K562 (cell line): ENCODE data around the gene TXNDC9. TPM values are rescaled to one million over a fixed set of nuclear protein-coding genes. Genes with fewer than 3 reads are reported as not detected.
A peak's percentile ranks its signal among the peaks of the same experiment; 100 is the strongest.

Experiments used
- CHAMP1 ChIP-seq: fragments of 450-650 bp; IDR thresholded peaks from 2 replicates; pipeline ENCODE4 v1.6.1; 2016; ENCODE audit warnings: mild to moderate bottlenecking
- MIER1 ChIP-seq: fragments of 450-650 bp; IDR thresholded peaks from 2 replicates; pipeline ENCODE4 v1.6.1; 2016; ENCODE audit warnings: antibody characterized with exemption, mild to moderate bottlenecking, low read depth
- RBM25 ChIP-seq: fragments of 200-400 bp; formaldehyde crosslinking; IDR thresholded peaks from 2 replicates; pipeline ENCODE4 v1.6.1; 2018; ENCODE audit warnings: low read length, low read depth, moderate library complexity; ENCODE audit not compliant: severe bottlenecking
- SAFB2 ChIP-seq: fragments of 200-400 bp; formaldehyde crosslinking; IDR thresholded peaks from 2 replicates; pipeline ENCODE4 v1.6.1; 2018; ENCODE audit warnings: borderline replicate concordance, low read length, low read depth, moderate library complexity; ENCODE audit not compliant: severe bottlenecking
- TAF7 ChIP-seq: fragments of 450-650 bp; IDR thresholded peaks from 2 replicates; pipeline ENCODE4 v1.6.1; 2016; ENCODE audit warnings: missing genetic modification characterization, missing compliant biosample characterization
- TARDBP ChIP-seq: fragments of 450-650 bp; IDR thresholded peaks from 2 replicates; pipeline ENCODE4 v1.6.1; 2016
- ZBTB43 ChIP-seq: sonication (generic); formaldehyde crosslinking; IDR thresholded peaks from 2 replicates; pipeline ENCODE4 v1.8.0; 2023; ENCODE audit warnings: mild to moderate bottlenecking, missing genetic modification reagents
- ZBTB49 ChIP-seq: sonication (generic); formaldehyde crosslinking; IDR thresholded peaks from 2 replicates; pipeline ENCODE4 v1.8.0; 2022; ENCODE audit warnings: missing genetic modification reagents, mild to moderate bottlenecking, borderline replicate concordance
- ZNF133 ChIP-seq: fragments of 250-450 bp; sonication (Bioruptor Pico); IDR thresholded peaks from 2 replicates; pipeline ENCODE4 v1.4.0; 2020; ENCODE audit warnings: mild to moderate bottlenecking
- ZNF134 ChIP-seq: fragments of 250-450 bp; sonication (Bioruptor Pico); conservative IDR thresholded peaks from 2 replicates; pipeline ENCODE4 v1.4.0; 2020
- ZNF785 ChIP-seq: fragments of 250-450 bp; sonication (Bioruptor Pico); IDR thresholded peaks from 2 replicates; pipeline ENCODE4 v1.4.0; 2020; ENCODE audit warnings: mild to moderate bottlenecking
- polyA plus RNA-seq, 8 experiments: library from polyadenylated mRNA; depleted of rRNA in 4 of 8; stranded (reverse) in 5 of 8; unstranded in 3 of 8; fragments of >200 nt; fragmentation: Nextera tagmentation in 2 of 8; fragmentation: Illumina TruSeq in 1 of 8; extraction: Ambion mirVana in 2 of 8; extraction: Trizol in 1 of 8; gene quantifications; 2 replicates each; pipeline versions ENCODE4 v1.2.1 to v1.2.3, GENCODE V29; 2011 to 2014; ENCODE audit warnings: inconsistent platforms in 1 of 8, missing spikeins in 1 of 8
- total RNA-seq, 7 experiments: library from RNA; depleted of rRNA in 6 of 7; stranded (reverse); fragments of >200 nt in 6 of 7; fragmentation: Illumina TruSeq in 2 of 7; extraction: Trizol in 2 of 7; gene quantifications; 2 replicates each; pipeline versions ENCODE4 v1.2.1 to v1.2.3, GENCODE V29; 2011 to 2021; ENCODE audit warnings: low replicate concordance in 1 of 7
- TF ChIP-seq, protein P1 (sequence below): fragments of 450-650 bp; IDR thresholded peaks from 2 replicates; pipeline ENCODE4 v1.7.1; 2018; ENCODE audit warnings: mild to moderate bottlenecking, low read depth; ENCODE audit not compliant: partially characterized antibody
- TF ChIP-seq, protein P2 (sequence below): fragments of 250-450 bp; sonication (Bioruptor Pico); IDR thresholded peaks from 2 replicates; pipeline ENCODE4 v1.5.0; 2020; ENCODE audit warnings: mild to moderate bottlenecking, borderline replicate concordance

TXNDC9 gene
- total and polyA plus RNA-seq, 9 of the 15 experiments (the other 6 are each of a cell fraction or from before 2014, with no cell fraction given) = 37.5 to 211 (median 65.5) TPM

- TF ChIP-seq CHAMP1 (no peak), RBM25 (no peak), TAF7 (tag) (peak; percentile 69), MIER1 (no peak), ZNF134 (no peak), ZNF133 (CRISPR knock-in tag) (no peak), TARDBP (no peak), ZBTB43 (CRISPR knock-in tag) (0 out of 2 replicates have a peak, but pooled peaks have one; percentile 30), ZBTB49 (0 out of 2 replicates have a peak, but pooled peaks have one; percentile 41), SAFB2 (no peak), ZNF785 (CRISPR knock-in tag) (no peak)
- TF ChIP-seq, protein P1, sequence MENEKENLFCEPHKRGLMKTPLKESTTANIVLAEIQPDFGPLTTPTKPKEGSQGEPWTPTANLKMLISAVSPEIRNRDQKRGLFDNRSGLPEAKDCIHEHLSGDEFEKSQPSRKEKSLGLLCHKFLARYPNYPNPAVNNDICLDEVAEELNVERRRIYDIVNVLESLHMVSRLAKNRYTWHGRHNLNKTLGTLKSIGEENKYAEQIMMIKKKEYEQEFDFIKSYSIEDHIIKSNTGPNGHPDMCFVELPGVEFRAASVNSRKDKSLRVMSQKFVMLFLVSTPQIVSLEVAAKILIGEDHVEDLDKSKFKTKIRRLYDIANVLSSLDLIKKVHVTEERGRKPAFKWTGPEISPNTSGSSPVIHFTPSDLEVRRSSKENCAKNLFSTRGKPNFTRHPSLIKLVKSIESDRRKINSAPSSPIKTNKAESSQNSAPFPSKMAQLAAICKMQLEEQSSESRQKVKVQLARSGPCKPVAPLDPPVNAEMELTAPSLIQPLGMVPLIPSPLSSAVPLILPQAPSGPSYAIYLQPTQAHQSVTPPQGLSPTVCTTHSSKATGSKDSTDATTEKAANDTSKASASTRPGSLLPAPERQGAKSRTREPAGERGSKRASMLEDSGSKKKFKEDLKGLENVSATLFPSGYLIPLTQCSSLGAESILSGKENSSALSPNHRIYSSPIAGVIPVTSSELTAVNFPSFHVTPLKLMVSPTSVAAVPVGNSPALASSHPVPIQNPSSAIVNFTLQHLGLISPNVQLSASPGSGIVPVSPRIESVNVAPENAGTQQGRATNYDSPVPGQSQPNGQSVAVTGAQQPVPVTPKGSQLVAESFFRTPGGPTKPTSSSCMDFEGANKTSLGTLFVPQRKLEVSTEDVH = no peak
- TF ChIP-seq, protein P2, sequence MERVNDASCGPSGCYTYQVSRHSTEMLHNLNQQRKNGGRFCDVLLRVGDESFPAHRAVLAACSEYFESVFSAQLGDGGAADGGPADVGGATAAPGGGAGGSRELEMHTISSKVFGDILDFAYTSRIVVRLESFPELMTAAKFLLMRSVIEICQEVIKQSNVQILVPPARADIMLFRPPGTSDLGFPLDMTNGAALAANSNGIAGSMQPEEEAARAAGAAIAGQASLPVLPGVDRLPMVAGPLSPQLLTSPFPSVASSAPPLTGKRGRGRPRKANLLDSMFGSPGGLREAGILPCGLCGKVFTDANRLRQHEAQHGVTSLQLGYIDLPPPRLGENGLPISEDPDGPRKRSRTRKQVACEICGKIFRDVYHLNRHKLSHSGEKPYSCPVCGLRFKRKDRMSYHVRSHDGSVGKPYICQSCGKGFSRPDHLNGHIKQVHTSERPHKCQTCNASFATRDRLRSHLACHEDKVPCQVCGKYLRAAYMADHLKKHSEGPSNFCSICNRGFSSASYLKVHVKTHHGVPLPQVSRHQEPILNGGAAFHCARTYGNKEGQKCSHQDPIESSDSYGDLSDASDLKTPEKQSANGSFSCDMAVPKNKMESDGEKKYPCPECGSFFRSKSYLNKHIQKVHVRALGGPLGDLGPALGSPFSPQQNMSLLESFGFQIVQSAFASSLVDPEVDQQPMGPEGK (CRISPR knock-in tag) = no peak
These were observed at the start of gene TXNDC9 (continued) for GRCh38 chr2:99335911-99336803.
